Measurements from ENCODE around the gene HS6ST1.

GRCh38 chr2:128245813-128246212 lies 72.9 kb downstream of the HS6ST1 start:
- TF ChIP-seq CTCF (IDR thresholded peaks at IDR 0.05) (no peak), EZH2phosphoT487 (IDR thresholded peaks at IDR 0.05) (no peak), EZH2 (IDR thresholded peaks at IDR 0.05) (no peak)

All from neural progenitor cell (in vitro differentiated cells).